DOHH2 (cell line): ENCODE data around the gene CDC37L1.

ENCODE experiments used
- EZH2phosphoT487 ChIP-seq: fragments of 200-600 bp; sonication (generic); IDR thresholded peaks from 2 replicates; pipeline ENCODE4 v1.6.1; 2017; ENCODE audit warnings: borderline replicate concordance, mild to moderate bottlenecking, antibody characterized with exemption, low read length, moderate library complexity, mixed read lengths
- TF ChIP-seq, protein P1 (sequence below): fragments of 200-600 bp; sonication (generic); IDR thresholded peaks from one replicate; pipeline ENCODE4 v1.5.1; 2014; ENCODE audit warnings: antibody characterized with exemption, mild to moderate bottlenecking, low read depth, low read length; ENCODE audit not compliant: poor library complexity, severe bottlenecking

DNA sequence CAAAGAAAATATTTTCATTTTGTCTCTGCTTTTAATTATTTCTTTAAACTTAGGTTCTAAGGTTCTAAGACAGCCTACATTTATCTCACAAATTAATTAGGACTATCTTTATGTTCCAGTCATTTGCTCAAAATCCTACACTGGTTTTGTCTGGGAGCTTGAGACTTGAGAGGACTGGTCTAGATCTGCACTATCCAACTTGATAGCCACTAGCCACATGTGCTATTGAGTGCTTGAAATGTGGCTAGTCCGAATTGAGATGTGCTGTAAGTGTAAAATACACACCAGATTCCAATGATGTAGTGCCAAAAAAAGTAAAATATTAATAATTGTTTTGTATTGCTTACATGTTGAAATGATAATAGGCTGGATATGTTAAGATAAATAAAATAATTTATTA is 7.2 kb downstream of the CDC37L1 start:
- TF ChIP-seq, protein P1, sequence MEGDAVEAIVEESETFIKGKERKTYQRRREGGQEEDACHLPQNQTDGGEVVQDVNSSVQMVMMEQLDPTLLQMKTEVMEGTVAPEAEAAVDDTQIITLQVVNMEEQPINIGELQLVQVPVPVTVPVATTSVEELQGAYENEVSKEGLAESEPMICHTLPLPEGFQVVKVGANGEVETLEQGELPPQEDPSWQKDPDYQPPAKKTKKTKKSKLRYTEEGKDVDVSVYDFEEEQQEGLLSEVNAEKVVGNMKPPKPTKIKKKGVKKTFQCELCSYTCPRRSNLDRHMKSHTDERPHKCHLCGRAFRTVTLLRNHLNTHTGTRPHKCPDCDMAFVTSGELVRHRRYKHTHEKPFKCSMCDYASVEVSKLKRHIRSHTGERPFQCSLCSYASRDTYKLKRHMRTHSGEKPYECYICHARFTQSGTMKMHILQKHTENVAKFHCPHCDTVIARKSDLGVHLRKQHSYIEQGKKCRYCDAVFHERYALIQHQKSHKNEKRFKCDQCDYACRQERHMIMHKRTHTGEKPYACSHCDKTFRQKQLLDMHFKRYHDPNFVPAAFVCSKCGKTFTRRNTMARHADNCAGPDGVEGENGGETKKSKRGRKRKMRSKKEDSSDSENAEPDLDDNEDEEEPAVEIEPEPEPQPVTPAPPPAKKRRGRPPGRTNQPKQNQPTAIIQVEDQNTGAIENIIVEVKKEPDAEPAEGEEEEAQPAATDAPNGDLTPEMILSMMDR, result no peak
- TF ChIP-seq EZH2phosphoT487, result no peak
